AG04449 (cell line): ENCODE measurements around the gene MMP23B.
A peak's percentile ranks its signal among the peaks of the same experiment; 100 is the strongest.

Source experiments
- CTCF ChIA-PET: fragments of 350-600 bp; formaldehyde crosslinking; extraction: SDS; loops from one replicate; lab custom pipeline; 2021; ENCODE audit warnings: antibody characterized with exemption; lab: Yijun Ruan, JAX
- POLR2A ChIA-PET: fragments of 400-600, 350-600 bp; formaldehyde crosslinking; extraction: SDS; loops from one replicate; lab custom pipeline; 2020; ENCODE audit warnings: antibody characterized with exemption, inconsistent platforms; lab: Yijun Ruan, JAX
- DNase-seq: peaks from one replicate; pipeline ENCODE4 v3.0.0-alpha.2; 2010; ENCODE audit warnings: low read depth, low spot score
- H3K4me3 ChIP-seq: 2 replicates; pipeline ENCODE4 v1.5.1; 2011; ENCODE audit warnings: low read depth, mild to moderate bottlenecking, control low read depth, low read length
- CTCF ChIP-seq: IDR thresholded peaks from one replicate; pipeline ENCODE4 v1.5.1; 2011; ENCODE audit warnings: mild to moderate bottlenecking, moderate library complexity, low read length, control low read depth, inconsistent platforms; ENCODE audit not compliant: insufficient read depth; ENCODE audit errors: missing control alignments

The MMP23B gene

GRCh38 chr1:1609822-1610485, 22.0 kb upstream of the MMP23B start:
- DNase-seq: no peak
- ChIA-PET POLR2A (no interaction called here), CTCF (interaction anchor here (0.8 kb wide), 1 partner anchor 50 kb away, joined by 3 read pairs; no protein-coding TSS in a partner anchor)
- no peak for TF ChIP-seq CTCF
- no peak overlapping the region for H3K4me3 ChIP-seq

- ChIA-PET CTCF (no interaction called here), POLR2A (no interaction called here)
- no peak overlapping the region for H3K4me3 ChIP-seq
- TF ChIP-seq CTCF: no peak
- DNase-seq: no peak
These were observed 21.2 kb upstream of the MMP23B start for GRCh38 chr1:1610796-1611195.

DNA sequence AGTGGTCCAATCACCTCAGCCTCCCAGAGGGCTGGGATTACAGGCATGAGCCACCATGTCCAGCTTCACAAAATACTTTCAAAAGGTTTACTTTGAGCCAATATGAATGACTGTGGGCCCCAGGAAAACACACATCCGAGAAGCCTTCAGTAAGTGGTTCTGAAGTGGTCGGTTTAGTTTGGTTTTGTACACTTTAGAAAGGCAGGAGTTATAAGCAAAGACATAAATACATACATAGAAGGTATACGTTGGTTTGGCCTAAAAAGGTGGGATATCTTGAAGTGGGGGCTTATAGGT, 19.9 kb upstream of the MMP23B start:
- ChIA-PET CTCF (no interaction called here), POLR2A (no interaction called here)
- DNase-seq: no peak
- H3K4me3 ChIP-seq: no peak overlapping the region
- no peak for TF ChIP-seq CTCF

DNA sequence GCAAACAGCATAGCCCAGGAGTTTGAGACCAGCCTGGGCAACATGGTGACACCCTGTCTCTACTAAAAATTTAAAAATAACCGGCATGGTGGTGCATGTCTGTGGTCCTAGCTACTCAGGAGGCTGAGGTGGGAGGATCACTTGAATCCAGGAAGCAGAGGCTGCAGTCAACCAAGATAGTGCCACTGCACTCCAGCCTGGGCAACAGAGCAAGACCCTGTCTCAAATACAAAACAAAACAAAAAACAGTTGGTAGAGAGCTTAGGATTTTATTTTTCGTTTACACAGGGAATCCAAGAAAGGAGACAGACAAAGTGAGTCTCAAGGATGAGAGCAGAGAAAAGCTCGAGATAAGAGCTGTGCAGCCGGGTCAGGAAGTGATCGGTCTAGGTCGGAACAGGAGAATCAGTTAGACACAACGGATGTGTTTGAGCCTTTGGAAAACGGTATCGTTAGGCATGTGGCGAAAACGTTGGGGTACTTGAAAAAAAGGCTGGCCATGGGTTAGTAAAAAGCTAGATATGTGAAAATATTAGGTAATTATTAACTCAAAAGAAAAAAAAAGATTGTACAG, 18.4 kb upstream of the MMP23B start:
- TF ChIP-seq CTCF: no peak
- POLR2A ChIA-PET: interaction anchor here (0.7 kb wide), 1 partner anchor 493 kb away, joined by 3 read pairs; no protein-coding TSS in a partner anchor
- no peak for DNase-seq
- peak overlapping the region; percentile 0; the same call in 1 of the 2 replicates for H3K4me3 ChIP-seq
- CTCF ChIA-PET: interaction anchor here (1.0 to 1.5 kb wide), 4 partner anchors 9 to 37 kb away, joined by 3 to 4 read pairs (median 3); no protein-coding TSS in a partner anchor

DNA sequence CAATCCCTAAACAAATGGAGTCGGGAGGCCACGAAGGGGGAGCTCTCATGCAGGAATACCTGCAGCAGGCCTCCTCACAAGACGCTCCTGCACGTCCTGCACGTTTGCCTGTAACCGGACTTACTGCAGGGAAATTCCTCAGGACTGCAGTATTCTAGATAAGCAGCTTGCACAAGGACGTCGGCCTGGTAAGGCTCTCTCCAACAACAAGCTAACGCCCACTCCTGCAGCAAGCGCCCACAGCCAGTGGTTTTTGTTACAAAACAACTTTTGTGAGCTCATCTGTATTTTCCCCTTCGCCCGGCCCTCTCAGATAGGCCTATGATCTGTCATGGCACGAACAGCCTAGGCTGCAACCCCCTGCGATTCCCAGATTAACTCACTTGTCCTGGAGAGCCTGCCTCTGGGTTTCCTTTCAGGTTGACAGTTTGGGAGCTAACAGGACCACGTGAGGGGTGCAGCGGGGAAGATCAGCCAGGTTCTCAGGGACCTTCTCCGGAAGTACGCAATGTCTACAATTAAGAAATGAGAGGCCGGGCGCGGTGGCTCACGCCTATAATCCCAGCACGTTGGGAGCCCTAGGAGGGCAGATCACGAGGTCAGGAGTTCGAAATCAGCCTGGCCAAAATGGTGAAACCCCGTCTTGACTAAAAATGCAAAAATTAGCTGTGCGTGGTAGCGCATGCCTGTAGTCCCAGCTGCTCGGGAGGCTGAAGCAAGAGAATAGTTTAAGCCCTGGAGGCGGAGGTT, 17.6 kb upstream of the MMP23B start:
- TF ChIP-seq CTCF: no peak
- DNase-seq: peak; percentile 12
- ChIA-PET CTCF (interaction anchor here (1.0 to 1.5 kb wide), 4 partner anchors 10 to 38 kb away, joined by 3 to 4 read pairs (median 3); no protein-coding TSS in a partner anchor), POLR2A (interaction anchor here (0.7 to 1.6 kb wide), 4 partner anchors 8 to 493 kb away, joined by 3 to 5 read pairs (median 3); no protein-coding TSS in a partner anchor)
- peak overlapping the region; percentile 99 for H3K4me3 ChIP-seq

DNA sequence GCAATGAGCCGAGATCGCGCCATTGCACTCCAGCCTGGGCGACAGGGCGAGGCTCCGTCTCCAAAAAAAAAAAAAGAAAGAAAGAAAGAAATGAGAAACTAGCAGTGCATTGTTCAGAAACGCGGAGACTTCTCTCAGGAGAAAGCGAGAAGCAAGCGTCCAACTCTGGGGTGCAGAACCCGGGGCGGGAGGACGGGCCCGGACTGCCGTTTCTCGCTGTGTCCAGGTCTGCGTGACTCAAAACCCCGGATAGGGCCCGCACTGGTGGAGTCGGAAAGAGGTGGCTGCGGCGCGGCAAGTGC, 17.1 kb upstream of the MMP23B start:
- peak overlapping the region; percentile 99 for H3K4me3 ChIP-seq
- POLR2A ChIA-PET: interaction anchor here (1.0 to 1.6 kb wide), 4 partner anchors 8 to 103 kb away, joined by 3 to 5 read pairs (median 4); no protein-coding TSS in a partner anchor
- DNase-seq: no peak
- TF ChIP-seq CTCF: no peak
- CTCF ChIA-PET: interaction anchor here (1.3 kb wide), 1 partner anchor 11 kb away, joined by 4 read pairs; no protein-coding TSS in a partner anchor
